Ascending aorta (tissue), 2 donors: Measurements from ENCODE around the gene GJA3. TPM values are rescaled to one million over a fixed set of nuclear protein-coding genes. Genes with fewer than 3 reads are reported as not detected.
A peak's percentile ranks its signal among the peaks of the same experiment; 100 is the strongest.

ENCODE experiments used
- DNase-seq, 2 donors: peaks; one replicate each; pipeline ENCODE4 v3.0.0-alpha.2; 2019; ENCODE audit warnings: low spot score in 2 of 2
- H3K27ac ChIP-seq, 2 donors: fragments of 200-600 bp; sonication (generic); one replicate each; pipeline ENCODE4 v1.5.1; 2016 to 2017; ENCODE audit warnings: mild to moderate bottlenecking in 1 of 2
- H3K27me3 ChIP-seq: fragments of 200-600 bp; sonication (generic); one replicate; pipeline ENCODE4 v1.5.1; 2017
- H3K36me3 ChIP-seq, 2 donors: fragments of 200-600 bp; sonication (generic); one replicate each; pipeline ENCODE4 v1.5.1; 2016
- H3K4me1 ChIP-seq, 2 donors: fragments of 200-600 bp; sonication (generic); one replicate each; pipeline ENCODE4 v1.5.1; 2016 to 2017; ENCODE audit warnings: mild to moderate bottlenecking in 1 of 2
- H3K4me3 ChIP-seq, 2 donors: fragments of 200-600 bp; sonication (generic); one replicate each; pipeline ENCODE4 v1.5.1; 2016 to 2017; ENCODE audit warnings: mild to moderate bottlenecking in 1 of 2
- H3K9me3 ChIP-seq, 2 donors: fragments of 200-600 bp; sonication (generic); one replicate each; pipeline ENCODE4 v1.5.1; 2016
- CTCF ChIP-seq, 3 experiments: fragments of 200-600 bp in 2 of 3; fragments of 450-650 bp in 1 of 3; sonication (generic) in 2 of 3; IDR thresholded peaks; one replicate each; pipeline ENCODE4 v1.5.1; 2016 to 2019; ENCODE audit warnings: antibody characterized with exemption in 3 of 3, mild to moderate bottlenecking in 1 of 3, moderate library complexity in 1 of 3
- intact Hi-C: fragments of 100-400 bp; cut with DNase I; formaldehyde crosslinking; loops from one replicate; pipeline ENCODE4 v1.15.1; 2023
- total RNA-seq: library from RNA; depleted of rRNA; stranded (reverse); fragments of >200 nt; gene quantifications from one replicate; pipeline ENCODE4 v1.1.0, GENCODE V29; 2016

The GJA3 gene
- total RNA-seq, 1 donor from 2014 or later, result not detected

- H3K36me3 ChIP-seq, result no peaks in the 10 kb centered on the region
- no peak for DNase-seq
- TF ChIP-seq CTCF (IDR thresholded peaks at IDR 0.05), result no peak
- no peak overlapping the region for H3K4me3 ChIP-seq
- intact Hi-C loops, result no loop called here
- H3K27ac ChIP-seq, result no peak overlapping the region
- H3K27me3 ChIP-seq, result no peaks in the 10 kb centered on the region
- no peaks in the 10 kb centered on the region for H3K9me3 ChIP-seq
- H3K4me1 ChIP-seq, result no peaks in the 10 kb centered on the region
These were observed 59.2 kb downstream of the GJA3 start for GRCh38 chr13:20101467-20102316.

GRCh38 chr13:20099319-20099718 is 61.5 kb downstream of the GJA3 start:
- no peak for TF ChIP-seq CTCF (IDR thresholded peaks at IDR 0.05)
- Histone ChIP-seq H3K9me3 (no peaks in the 10 kb centered on the region), H3K27me3 (no peaks in the 10 kb centered on the region), H3K36me3 (no peaks in the 10 kb centered on the region), H3K27ac (no peak overlapping the region), H3K4me3 (no peak overlapping the region), H3K4me1 (no peaks in the 10 kb centered on the region)
- intact Hi-C loops, result no loop called here
- no peak for DNase-seq

- Histone ChIP-seq H3K27me3 (no peaks in the 10 kb centered on the region), H3K4me3 (no peak overlapping the region), H3K4me1 (no peaks in the 10 kb centered on the region), H3K9me3 (no peaks in the 10 kb centered on the region), H3K36me3 (no peaks in the 10 kb centered on the region), H3K27ac (no peak overlapping the region)
- no peak for TF ChIP-seq CTCF (IDR thresholded peaks at IDR 0.05)
- intact Hi-C loops, result no loop called here
- DNase-seq, result no peak
These were observed 66.9 kb downstream of the GJA3 start for GRCh38 chr13:20093951-20094350.

- Histone ChIP-seq H3K27me3 (no peaks in the 10 kb centered on the region), H3K36me3 (peaks cover 0 to 8% of the 10 kb centered on the region in 2 donors), H3K27ac (no peak overlapping the region), H3K4me1 (no peaks in the 10 kb centered on the region), H3K9me3 (no peaks in the 10 kb centered on the region), H3K4me3 (no peak overlapping the region)
- intact Hi-C loops, result no loop called here
- TF ChIP-seq CTCF (IDR thresholded peaks at IDR 0.05), result peak in 1 of 3 experiments; percentile 15
- no peak for DNase-seq
These were observed 70.5 kb downstream of the GJA3 start for GRCh38 chr13:20090349-20090748.

Other genes with a start within 250 kb of the GJA3 start
- 76.6 TPM for gene ZMYM2, start 202.3 kb downstream of the GJA3 start, total RNA-seq
- 0.21 TPM for gene GJB2, start 31.9 kb upstream of the GJA3 start, total RNA-seq
- gene GJB6, start 71.3 kb upstream of the GJA3 start, total RNA-seq, result not detected